ENCODE data around the gene DDIT3. TPM values are rescaled to one million over a fixed set of nuclear protein-coding genes. Genes with fewer than 3 reads are reported as not detected.

The DDIT3 gene
- total and polyA plus RNA-seq, 4 donors: 4.7 to 30.2 (median 16.2) TPM

DNA sequence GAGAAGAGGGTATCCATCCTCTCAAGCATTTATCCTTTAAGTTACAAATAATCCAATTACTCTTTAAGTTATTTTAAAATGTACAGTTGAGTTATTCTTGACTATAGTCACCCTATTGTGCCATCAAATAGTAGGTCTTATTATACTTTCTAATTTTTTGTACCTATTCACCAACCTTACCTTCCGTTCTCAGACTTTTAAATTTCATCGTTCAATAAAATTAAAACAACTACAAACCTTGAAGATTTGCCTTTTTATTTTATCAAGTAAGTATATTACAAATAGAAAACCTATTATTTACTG, 27.6 kb upstream of the DDIT3 start:
- H3K4me1 ChIP-seq (ENCODE audit: control insufficient read depth in 4 of 4, insufficient read depth in 4 of 4, low read length in 3 of 4): peaks cover 6 to 15% (median 10%) of the 10 kb centered on the region in 4 donors
- no peaks in the 10 kb centered on the region for H3K9me3 ChIP-seq (ENCODE audit: control insufficient read depth in 4 of 4, low read length in 3 of 4)
- DNase-seq (ENCODE audit: low spot score): no peak
- peaks cover 0 to 12% (median 2%) of the 10 kb centered on the region in 4 donors for H3K27me3 ChIP-seq (ENCODE audit: control insufficient read depth in 4 of 4, insufficient read depth in 4 of 4, low read length in 3 of 4)
- no peaks in the 10 kb centered on the region for H3K36me3 ChIP-seq (ENCODE audit: control insufficient read depth in 4 of 4, insufficient read depth in 3 of 4, low read depth in 1 of 4, low read length in 3 of 4)
- H3K9ac ChIP-seq (ENCODE audit: low read depth in 1 of 2, low read length in 2 of 2): no peak overlapping the region
- no peak overlapping the region for H3K27ac ChIP-seq (ENCODE audit: low read depth in 1 of 2, low read length in 2 of 2)
- no peak for TF ChIP-seq EGR1 (IDR thresholded peaks at IDR 0.05; ENCODE audit: low read depth in 2 of 2)
- TF ChIP-seq RAD21 (IDR thresholded peaks at IDR 0.05): no peak
- TF ChIP-seq FOXA1 (IDR thresholded peaks at IDR 0.05): no peak
- TF ChIP-seq, protein P1, sequence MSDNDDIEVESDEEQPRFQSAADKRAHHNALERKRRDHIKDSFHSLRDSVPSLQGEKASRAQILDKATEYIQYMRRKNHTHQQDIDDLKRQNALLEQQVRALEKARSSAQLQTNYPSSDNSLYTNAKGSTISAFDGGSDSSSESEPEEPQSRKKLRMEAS (IDR thresholded peaks at IDR 0.05): no peak
- no peak for TF ChIP-seq NR2F2 (IDR thresholded peaks at IDR 0.05)
- TF ChIP-seq FOXA2 (IDR thresholded peaks at IDR 0.05): no peak
- no peak for TF ChIP-seq HNF4A (conservative IDR thresholded peaks at IDR 0.05)
- no peak for TF ChIP-seq HNF4G (IDR thresholded peaks at IDR 0.05)
- TF ChIP-seq, protein P2, sequence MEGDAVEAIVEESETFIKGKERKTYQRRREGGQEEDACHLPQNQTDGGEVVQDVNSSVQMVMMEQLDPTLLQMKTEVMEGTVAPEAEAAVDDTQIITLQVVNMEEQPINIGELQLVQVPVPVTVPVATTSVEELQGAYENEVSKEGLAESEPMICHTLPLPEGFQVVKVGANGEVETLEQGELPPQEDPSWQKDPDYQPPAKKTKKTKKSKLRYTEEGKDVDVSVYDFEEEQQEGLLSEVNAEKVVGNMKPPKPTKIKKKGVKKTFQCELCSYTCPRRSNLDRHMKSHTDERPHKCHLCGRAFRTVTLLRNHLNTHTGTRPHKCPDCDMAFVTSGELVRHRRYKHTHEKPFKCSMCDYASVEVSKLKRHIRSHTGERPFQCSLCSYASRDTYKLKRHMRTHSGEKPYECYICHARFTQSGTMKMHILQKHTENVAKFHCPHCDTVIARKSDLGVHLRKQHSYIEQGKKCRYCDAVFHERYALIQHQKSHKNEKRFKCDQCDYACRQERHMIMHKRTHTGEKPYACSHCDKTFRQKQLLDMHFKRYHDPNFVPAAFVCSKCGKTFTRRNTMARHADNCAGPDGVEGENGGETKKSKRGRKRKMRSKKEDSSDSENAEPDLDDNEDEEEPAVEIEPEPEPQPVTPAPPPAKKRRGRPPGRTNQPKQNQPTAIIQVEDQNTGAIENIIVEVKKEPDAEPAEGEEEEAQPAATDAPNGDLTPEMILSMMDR (IDR thresholded peaks at IDR 0.05; ENCODE audit: low read depth, low read length, missing input control): no peak
- TF ChIP-seq, protein P3, sequence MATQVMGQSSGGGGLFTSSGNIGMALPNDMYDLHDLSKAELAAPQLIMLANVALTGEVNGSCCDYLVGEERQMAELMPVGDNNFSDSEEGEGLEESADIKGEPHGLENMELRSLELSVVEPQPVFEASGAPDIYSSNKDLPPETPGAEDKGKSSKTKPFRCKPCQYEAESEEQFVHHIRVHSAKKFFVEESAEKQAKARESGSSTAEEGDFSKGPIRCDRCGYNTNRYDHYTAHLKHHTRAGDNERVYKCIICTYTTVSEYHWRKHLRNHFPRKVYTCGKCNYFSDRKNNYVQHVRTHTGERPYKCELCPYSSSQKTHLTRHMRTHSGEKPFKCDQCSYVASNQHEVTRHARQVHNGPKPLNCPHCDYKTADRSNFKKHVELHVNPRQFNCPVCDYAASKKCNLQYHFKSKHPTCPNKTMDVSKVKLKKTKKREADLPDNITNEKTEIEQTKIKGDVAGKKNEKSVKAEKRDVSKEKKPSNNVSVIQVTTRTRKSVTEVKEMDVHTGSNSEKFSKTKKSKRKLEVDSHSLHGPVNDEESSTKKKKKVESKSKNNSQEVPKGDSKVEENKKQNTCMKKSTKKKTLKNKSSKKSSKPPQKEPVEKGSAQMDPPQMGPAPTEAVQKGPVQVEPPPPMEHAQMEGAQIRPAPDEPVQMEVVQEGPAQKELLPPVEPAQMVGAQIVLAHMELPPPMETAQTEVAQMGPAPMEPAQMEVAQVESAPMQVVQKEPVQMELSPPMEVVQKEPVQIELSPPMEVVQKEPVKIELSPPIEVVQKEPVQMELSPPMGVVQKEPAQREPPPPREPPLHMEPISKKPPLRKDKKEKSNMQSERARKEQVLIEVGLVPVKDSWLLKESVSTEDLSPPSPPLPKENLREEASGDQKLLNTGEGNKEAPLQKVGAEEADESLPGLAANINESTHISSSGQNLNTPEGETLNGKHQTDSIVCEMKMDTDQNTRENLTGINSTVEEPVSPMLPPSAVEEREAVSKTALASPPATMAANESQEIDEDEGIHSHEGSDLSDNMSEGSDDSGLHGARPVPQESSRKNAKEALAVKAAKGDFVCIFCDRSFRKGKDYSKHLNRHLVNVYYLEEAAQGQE (IDR thresholded peaks at IDR 0.05): no peak
- TF ChIP-seq YY1 (IDR thresholded peaks at IDR 0.05): no peak
- TF ChIP-seq RXRA (IDR thresholded peaks at IDR 0.05): no peak
- no peak for TF ChIP-seq JUND (IDR thresholded peaks at IDR 0.05)
- TF ChIP-seq, protein P4, sequence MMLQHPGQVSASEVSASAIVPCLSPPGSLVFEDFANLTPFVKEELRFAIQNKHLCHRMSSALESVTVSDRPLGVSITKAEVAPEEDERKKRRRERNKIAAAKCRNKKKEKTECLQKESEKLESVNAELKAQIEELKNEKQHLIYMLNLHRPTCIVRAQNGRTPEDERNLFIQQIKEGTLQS (IDR thresholded peaks at IDR 0.05): no peak
- no peak for TF ChIP-seq SP1 (IDR thresholded peaks at IDR 0.05)
- TF ChIP-seq, protein P5, sequence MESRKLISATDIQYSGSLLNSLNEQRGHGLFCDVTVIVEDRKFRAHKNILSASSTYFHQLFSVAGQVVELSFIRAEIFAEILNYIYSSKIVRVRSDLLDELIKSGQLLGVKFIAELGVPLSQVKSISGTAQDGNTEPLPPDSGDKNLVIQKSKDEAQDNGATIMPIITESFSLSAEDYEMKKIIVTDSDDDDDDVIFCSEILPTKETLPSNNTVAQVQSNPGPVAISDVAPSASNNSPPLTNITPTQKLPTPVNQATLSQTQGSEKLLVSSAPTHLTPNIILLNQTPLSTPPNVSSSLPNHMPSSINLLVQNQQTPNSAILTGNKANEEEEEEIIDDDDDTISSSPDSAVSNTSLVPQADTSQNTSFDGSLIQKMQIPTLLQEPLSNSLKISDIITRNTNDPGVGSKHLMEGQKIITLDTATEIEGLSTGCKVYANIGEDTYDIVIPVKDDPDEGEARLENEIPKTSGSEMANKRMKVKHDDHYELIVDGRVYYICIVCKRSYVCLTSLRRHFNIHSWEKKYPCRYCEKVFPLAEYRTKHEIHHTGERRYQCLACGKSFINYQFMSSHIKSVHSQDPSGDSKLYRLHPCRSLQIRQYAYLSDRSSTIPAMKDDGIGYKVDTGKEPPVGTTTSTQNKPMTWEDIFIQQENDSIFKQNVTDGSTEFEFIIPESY (IDR thresholded peaks at IDR 0.05): no peak
- TF ChIP-seq TAF1 (conservative IDR thresholded peaks at IDR 0.05): no peak
- no peak for TF ChIP-seq GABPA (IDR thresholded peaks at IDR 0.05 in 1 of 2, conservative IDR thresholded peaks at IDR 0.05 in 1 of 2)
- H3K4me3 ChIP-seq (ENCODE audit: low read depth in 1 of 3, low read length in 3 of 3): no peak overlapping the region
- WGBS: 95% methylated on average over 2 of the region's 2 CpGs
